Measurements from ENCODE around the gene GTF3A. TPM values are rescaled to one million over a fixed set of nuclear protein-coding genes. Genes with fewer than 3 reads are reported as not detected.

GTF3A gene
- total and polyA plus RNA-seq, 9 of the 15 experiments (the other 6 are each of a cell fraction or from before 2014, with no cell fraction given): 47.5 to 303 (median 174) TPM

- ATAC-seq (no peak), DNase-seq (ENCODE audit: extremely low read depth in 1 of 4, low spot score in 3 of 4) (no peak), FAIRE-seq (no peak)
- 71% methylated on average over 1 of the region's 1 CpG for WGBS (ENCODE audit: insufficient coverage, low coverage, missing lambda C conversion rate)
- Histone ChIP-seq H3K4me3 (no peak overlapping the region), H3K4me1 (replicated peaks in 1 of 2; ENCODE audit: control insufficient read depth in 2 of 2, insufficient read depth in 2 of 2, low read length in 2 of 2) (no peaks in the 10 kb centered on the region; a peak in 1 of 5 replicates), H3K79me2 (ENCODE audit: control insufficient read depth, insufficient read depth, low read length) (no peaks in the 10 kb centered on the region), H3K4me2 (ENCODE audit: insufficient read depth, low read length) (no peak overlapping the region), H3K27me3 (ENCODE audit: control insufficient read depth in 2 of 2, insufficient read depth in 2 of 2, low read length in 2 of 2) (peaks cover 0 to 11% of the 10 kb centered on the region in 2 experiments; a peak in 2 of 5 replicates), H3K9ac (ENCODE audit: insufficient read depth in 1 of 2, low read depth in 2 of 2, low read length in 2 of 2) (no peak overlapping the region), H3K27ac (ENCODE audit: extremely low read depth, low read depth, low read length) (no peak overlapping the region), H4K20me1 (replicated peaks; ENCODE audit: control insufficient read depth, insufficient read depth, low read length) (no peaks in the 10 kb centered on the region), H3K9me1 (ENCODE audit: control insufficient read depth, insufficient read depth, low read length) (no peaks in the 10 kb centered on the region), H3K36me3 (ENCODE audit: control insufficient read depth, insufficient read depth, low read length) (no peaks in the 10 kb centered on the region), H2AFZ (ENCODE audit: low read depth, low read length) (no peak overlapping the region), H3K9me3 (replicated peaks; ENCODE audit: control insufficient read depth, insufficient read depth, low read depth, low read length) (no peaks in the 10 kb centered on the region)
- no peak for TF ChIP-seq HES1 (IDR thresholded peaks at IDR 0.05; ENCODE audit: low read depth)
- intact Hi-C loops (cut with micrococcal nuclease): no loop called here
- ChIA-PET CTCF (ENCODE audit: low intra/inter-chr PET ratio) (no interaction called here), POLR2A (no interaction called here)
- BruUV-seq (replicated peaks): no TSS peak
- in situ Hi-C loops (cut with MboI): no loop called here
Observed at GRCh38 chr13:27415116-27415515, 9.3 kb upstream of the GTF3A start.

DNA sequence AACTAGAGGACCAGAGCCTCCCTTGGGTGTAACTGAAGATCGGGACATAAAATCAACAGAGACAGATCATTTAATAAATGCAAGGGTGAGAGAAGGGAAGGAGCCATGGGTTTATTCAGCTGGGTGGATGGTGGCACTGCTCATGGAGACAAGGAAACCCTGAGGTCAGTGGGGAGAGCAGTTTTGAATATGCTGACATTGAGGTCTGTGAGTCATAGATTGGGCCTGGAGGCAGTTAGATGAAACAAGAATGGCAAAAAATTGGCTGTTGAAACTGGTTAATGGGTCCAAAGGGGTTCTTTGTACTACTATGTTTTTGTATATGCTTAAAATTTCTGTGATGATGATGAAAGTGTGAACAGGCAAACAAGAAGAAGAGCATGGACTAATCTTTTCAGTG lies 5.1 kb upstream of the GTF3A start:
- DNase-seq (ENCODE audit: extremely low read depth in 1 of 4, low spot score in 3 of 4): peak in 1 of 4 experiments; percentile 22
- FAIRE-seq: peak; percentile 58
- intact Hi-C loops (cut with micrococcal nuclease) (no loop called here), in situ Hi-C loops (cut with MboI) (no loop called here)
- no peak overlapping the region for H3K4me3 ChIP-seq
- no TSS peak for BruUV-seq (replicated peaks)
- H3K27ac ChIP-seq (ENCODE audit: extremely low read depth, low read depth, low read length): no peak overlapping the region
- ChIA-PET CTCF (ENCODE audit: low intra/inter-chr PET ratio) (no interaction called here), POLR2A (interaction anchor here (0.6 kb wide), 1 partner anchor 699 kb away, joined by 3 read pairs; no protein-coding TSS in a partner anchor)
- 0 out of 2 replicates have a peak, but pooled peaks cover 3% of the 10 kb centered on the region for H3K9me3 ChIP-seq (replicated peaks; ENCODE audit: control insufficient read depth, insufficient read depth, low read depth, low read length)
- H3K4me2 ChIP-seq (ENCODE audit: insufficient read depth, low read length): no peak overlapping the region
- H3K4me1 ChIP-seq (replicated peaks in 1 of 2; ENCODE audit: control insufficient read depth in 2 of 2, insufficient read depth in 2 of 2, low read length in 2 of 2): peaks cover 14 to 19% of the 10 kb centered on the region in 2 experiments; a peak in 4 of 5 replicates
- H4K20me1 ChIP-seq (replicated peaks; ENCODE audit: control insufficient read depth, insufficient read depth, low read length): no peaks in the 10 kb centered on the region
- no peak overlapping the region for H3K9ac ChIP-seq (ENCODE audit: insufficient read depth in 1 of 2, low read depth in 2 of 2, low read length in 2 of 2)
- WGBS (ENCODE audit: insufficient coverage, low coverage, missing lambda C conversion rate): 13% methylated on average over 1 of the region's 1 CpG
- peaks cover 2% of the 10 kb centered on the region; the same call in 2 of the 3 replicates for H3K79me2 ChIP-seq (ENCODE audit: control insufficient read depth, insufficient read depth, low read length)
- ATAC-seq: no peak
- peaks cover 0 to 7% of the 10 kb centered on the region in 2 experiments; a peak in 2 of 5 replicates for H3K27me3 ChIP-seq (ENCODE audit: control insufficient read depth in 2 of 2, insufficient read depth in 2 of 2, low read length in 2 of 2)
- no peak overlapping the region for H2AFZ ChIP-seq (ENCODE audit: low read depth, low read length)
- no peaks in the 10 kb centered on the region for H3K9me1 ChIP-seq (ENCODE audit: control insufficient read depth, insufficient read depth, low read length)
- H3K36me3 ChIP-seq (ENCODE audit: control insufficient read depth, insufficient read depth, low read length): no peaks in the 10 kb centered on the region
- TF ChIP-seq ZNF696 (CRISPR knock-in tag; conservative IDR thresholded peaks at IDR 0.05) (no peak), MTA3 (IDR thresholded peaks at IDR 0.05; ENCODE audit: borderline replicate concordance) (no peak), LCOR (CRISPR knock-in tag; IDR thresholded peaks at IDR 0.05) (no peak), ZNF316 (IDR thresholded peaks at IDR 0.05) (peak; percentile 21; the same call in 1 of the 2 replicates)

All from K562 (cell line).